Measurements from ENCODE around the gene NUP214. TPM values are rescaled to one million over a fixed set of nuclear protein-coding genes. Genes with fewer than 3 reads are reported as not detected.

Gene NUP214
- total and polyA plus RNA-seq, 2 experiments from 2014 or later: 14.7 to 29.0 TPM

GRCh38 chr9:131117121-131117761 is 8.1 kb upstream of the NUP214 start:
- Histone ChIP-seq H3K36me3 (no peaks in the 10 kb centered on the region), H3K27ac (no peak overlapping the region), H3K4me1 (ENCODE audit: low read depth) (no peaks in the 10 kb centered on the region), H3K9me3 (ENCODE audit: low read depth) (no peaks in the 10 kb centered on the region), H3K4me3 (no peak overlapping the region), H3K27me3 (no peaks in the 10 kb centered on the region)
- DNase-seq (ENCODE audit: low read depth in 1 of 2, low spot score in 1 of 2): peak in 1 of 2 donors; percentile 21
- no peak for TF ChIP-seq CTCF (IDR thresholded peaks at IDR 0.05; ENCODE audit: low read depth, low read length)

GRCh38 chr9:131117762-131118145 is 7.6 kb upstream of the NUP214 start:
- Histone ChIP-seq H3K27ac (no peak overlapping the region), H3K9me3 (ENCODE audit: low read depth) (no peaks in the 10 kb centered on the region), H3K36me3 (no peaks in the 10 kb centered on the region), H3K4me3 (no peak overlapping the region), H3K27me3 (no peaks in the 10 kb centered on the region), H3K4me1 (ENCODE audit: low read depth) (no peaks in the 10 kb centered on the region)
- DNase-seq (ENCODE audit: low read depth in 1 of 2, low spot score in 1 of 2): no peak
- TF ChIP-seq CTCF (IDR thresholded peaks at IDR 0.05; ENCODE audit: low read depth, low read length): no peak

GRCh38 chr9:131119600-131119999 is 5.8 kb upstream of the NUP214 start:
- Histone ChIP-seq H3K36me3 (no peaks in the 10 kb centered on the region), H3K4me1 (ENCODE audit: low read depth) (no peaks in the 10 kb centered on the region), H3K4me3 (no peak overlapping the region), H3K27me3 (no peaks in the 10 kb centered on the region), H3K27ac (no peak overlapping the region), H3K9me3 (ENCODE audit: low read depth) (no peaks in the 10 kb centered on the region)
- no peak for TF ChIP-seq CTCF (IDR thresholded peaks at IDR 0.05; ENCODE audit: low read depth, low read length)
- no peak for DNase-seq (ENCODE audit: low read depth in 1 of 2, low spot score in 1 of 2)

- Histone ChIP-seq H3K9me3 (ENCODE audit: low read depth) (no peaks in the 10 kb centered on the region), H3K27ac (no peak overlapping the region), H3K27me3 (no peaks in the 10 kb centered on the region), H3K4me1 (ENCODE audit: low read depth) (no peaks in the 10 kb centered on the region), H3K36me3 (no peaks in the 10 kb centered on the region), H3K4me3 (no peak overlapping the region)
- DNase-seq (ENCODE audit: low read depth in 1 of 2, low spot score in 1 of 2): no peak
- no peak for TF ChIP-seq CTCF (IDR thresholded peaks at IDR 0.05; ENCODE audit: low read depth, low read length)
These were observed 4.7 kb upstream of the NUP214 start for GRCh38 chr9:131120620-131121228.

- peaks cover 2% of the 10 kb centered on the region for H3K4me1 ChIP-seq (ENCODE audit: low read depth)
- no peak for TF ChIP-seq CTCF (IDR thresholded peaks at IDR 0.05; ENCODE audit: low read depth, low read length)
These were observed 4.0 kb upstream of the NUP214 start for GRCh38 chr9:131121346-131121745.

More at GRCh38 chr9:131121346-131121745, 4.0 kb upstream of the NUP214 start:
- no peak for DNase-seq (ENCODE audit: low read depth in 1 of 2, low spot score in 1 of 2)
- no peak overlapping the region for H3K27ac ChIP-seq
- H3K27me3 ChIP-seq: no peaks in the 10 kb centered on the region
- no peak overlapping the region for H3K4me3 ChIP-seq
- H3K36me3 ChIP-seq: no peaks in the 10 kb centered on the region
- H3K9me3 ChIP-seq (ENCODE audit: low read depth): no peaks in the 10 kb centered on the region

Measured in cardiac muscle cell (in vitro differentiated cells and primary cell).